NCI-H2029 (cell line): ENCODE measurements around the gene CWC27.

Experiments
- DNase-seq: peaks from one replicate; lab custom pipeline; 2025; lab: John Stamatoyannopoulos, UW

Gene CWC27

GRCh38 chr5:65035211-65036206, 266.8 kb downstream of the CWC27 start:
- peak; percentile 71 for DNase-seq

GRCh38 chr5:65037831-65038815, 269.4 kb downstream of the CWC27 start:
- DNase-seq = peak; percentile 10

DNA sequence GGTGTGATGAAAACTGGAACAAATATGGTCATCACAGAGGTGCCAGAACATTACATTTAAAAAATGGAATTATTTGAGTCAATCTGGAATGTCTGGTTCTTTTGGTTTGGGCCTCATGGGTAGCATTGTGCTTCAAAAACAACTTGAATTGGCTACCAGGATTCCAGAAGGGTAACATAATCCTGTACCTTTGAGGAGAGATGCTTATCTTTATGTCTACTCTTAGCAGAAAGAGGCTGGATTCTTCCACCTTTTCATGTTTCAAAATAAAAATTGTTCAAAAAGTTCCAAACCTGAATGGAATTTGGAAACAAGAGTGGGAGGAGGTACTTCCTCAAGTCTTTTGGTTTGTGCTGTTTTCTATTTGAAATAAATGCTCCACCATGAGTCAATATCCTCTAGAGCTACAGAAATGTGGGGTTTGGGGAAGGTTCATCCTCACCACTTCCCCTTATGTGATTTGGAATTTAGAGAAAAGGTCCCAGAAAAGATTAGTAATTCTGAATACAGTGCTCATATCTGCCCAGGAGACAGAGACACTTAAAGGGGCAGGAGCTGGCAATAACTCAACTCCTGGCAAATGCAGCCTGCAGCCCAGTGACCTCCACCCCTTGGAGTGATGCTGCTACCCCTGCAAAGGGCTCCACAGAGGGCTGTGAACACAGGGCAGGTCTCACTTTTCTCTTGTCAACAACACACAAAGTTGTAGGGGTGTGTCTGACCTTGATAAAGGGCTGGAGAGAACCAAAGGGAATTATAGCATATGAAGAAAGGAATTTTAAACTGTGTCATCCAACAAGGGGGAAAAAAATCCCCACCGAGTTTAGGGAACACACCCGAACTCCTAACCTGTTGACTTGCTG, 272.8 kb downstream of the CWC27 start:
- no peak for DNase-seq

DNA sequence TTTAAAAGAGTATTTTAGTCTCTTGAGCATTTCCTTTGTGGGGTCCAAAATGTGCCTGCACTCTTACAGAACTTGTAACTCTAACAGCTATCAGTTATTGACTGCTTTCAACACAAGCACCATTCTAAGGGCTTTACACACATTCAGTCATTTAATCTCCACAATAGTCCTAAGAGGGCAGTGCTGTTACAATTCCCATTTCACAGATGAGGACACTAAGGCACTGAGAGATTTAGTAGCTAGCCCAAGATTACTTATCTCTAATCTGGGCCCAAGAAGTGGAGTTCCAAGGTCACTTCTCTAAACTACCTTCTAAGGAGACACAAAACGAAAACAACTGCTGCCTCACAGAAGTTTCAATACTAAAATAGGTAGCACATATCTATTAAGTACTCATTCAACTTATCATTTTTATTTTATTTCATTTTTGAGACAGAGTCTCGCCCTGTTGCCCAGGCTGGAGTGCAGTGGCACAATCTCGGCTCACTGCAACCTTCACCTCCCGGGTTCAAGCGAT, 275.2 kb downstream of the CWC27 start:
- DNase-seq = no peak

- no peak for DNase-seq
Measured at GRCh38 chr5:65047225-65047624, 278.5 kb downstream of the CWC27 start.

- no peak for DNase-seq
Measured at GRCh38 chr5:65047948-65048690, 279.4 kb downstream of the CWC27 start.

GRCh38 chr5:65050140-65050539, 281.4 kb downstream of the CWC27 start:
- DNase-seq = no peak

GRCh38 chr5:65050826-65051498, 282.2 kb downstream of the CWC27 start:
- DNase-seq = no peak

DNA sequence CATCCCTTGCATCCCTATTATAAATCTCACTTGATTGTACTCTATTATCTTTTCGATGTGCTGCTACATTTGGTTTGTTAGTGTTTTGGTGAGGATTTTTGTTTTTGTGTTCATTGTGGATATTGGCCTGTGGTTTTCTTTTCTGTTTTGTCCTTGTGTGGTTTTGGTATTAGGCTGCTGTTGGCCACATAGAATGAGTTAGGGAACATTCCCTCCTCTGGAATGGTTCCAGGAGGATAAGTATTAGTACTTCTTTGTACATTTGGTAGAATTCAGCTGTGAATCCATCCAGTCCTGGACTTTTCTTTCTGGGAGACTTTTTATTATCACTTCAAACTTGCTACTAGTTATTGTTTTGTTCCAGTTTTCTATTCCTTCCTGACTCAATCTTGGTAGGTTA, 287.2 kb downstream of the CWC27 start:
- no peak for DNase-seq

GRCh38 chr5:65059681-65060598, 291.2 kb downstream of the CWC27 start:
- no peak for DNase-seq

- DNase-seq = no peak
Measured at GRCh38 chr5:65061250-65061973, 292.7 kb downstream of the CWC27 start.

- no peak for DNase-seq
Measured at GRCh38 chr5:65061974-65062353, 293.2 kb downstream of the CWC27 start.

DNA sequence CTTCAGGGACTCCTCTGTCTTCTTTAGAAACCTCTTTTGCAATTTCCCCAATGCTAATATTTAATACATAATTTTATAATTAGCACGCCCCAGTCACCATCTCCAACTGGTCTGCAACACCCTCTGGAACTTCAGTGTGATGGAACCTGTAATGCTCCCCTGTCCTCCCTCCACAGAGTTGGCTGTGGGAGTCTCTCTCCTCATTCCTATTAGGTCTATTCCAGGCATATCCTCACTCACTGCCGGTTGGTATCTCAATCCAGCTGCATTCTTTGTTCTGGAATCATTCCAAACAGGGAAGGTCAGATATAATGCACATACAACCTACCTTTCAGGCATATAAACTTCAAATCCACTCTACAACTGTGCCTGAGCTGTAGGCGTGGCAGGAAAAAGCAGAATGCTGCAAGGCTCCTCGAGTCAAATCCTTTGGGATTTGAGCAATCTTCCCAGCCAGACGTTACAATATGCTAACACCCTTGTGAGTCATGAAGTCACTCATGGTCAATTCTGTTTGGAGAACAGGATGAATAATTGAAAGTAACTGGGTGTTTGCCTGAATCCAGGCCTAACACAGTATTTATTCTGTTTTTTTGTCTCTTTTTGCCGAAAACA, 293.8 kb downstream of the CWC27 start:
- no peak for DNase-seq

- DNase-seq = no peak
Measured at GRCh38 chr5:65065001-65065511, 296.3 kb downstream of the CWC27 start.

GRCh38 chr5:65066387-65067146, 297.8 kb downstream of the CWC27 start:
- no peak for DNase-seq

- DNase-seq = no peak
Measured at GRCh38 chr5:65067147-65067506, 298.4 kb downstream of the CWC27 start.
